Esophagus squamous epithelium (tissue), 5 donors: ENCODE data around the gene KLF3. TPM values are rescaled to one million over a fixed set of nuclear protein-coding genes. Genes with fewer than 3 reads are reported as not detected.

ENCODE experiments used
- DNase-seq: peaks from one replicate; lab custom pipeline; 2025; lab: John Stamatoyannopoulos, UW
- H3K27ac ChIP-seq, 4 donors: fragments of 200-600 bp; sonication (generic); one replicate each; pipeline ENCODE4 v1.5.1; 2016 to 2019; ENCODE audit warnings: mild to moderate bottlenecking in 1 of 4
- H3K27me3 ChIP-seq, 4 donors: fragments of 200-600 bp; sonication (generic); 1 replicate in 3 of 4; 2 replicates in 1 of 4; pipeline versions ENCODE4 v1.5.1 to v1.6.0; 2017 to 2021; ENCODE audit warnings: antibody characterized with exemption in 1 of 4
- H3K36me3 ChIP-seq, 3 donors: fragments of 200-600 bp; sonication (generic); one replicate each; pipeline ENCODE4 v1.5.1; 2016 to 2019
- H3K4me1 ChIP-seq, 3 donors: fragments of 200-600 bp; sonication (generic); one replicate each; pipeline ENCODE4 v1.5.1; 2017 to 2019
- H3K4me3 ChIP-seq, 4 donors: fragments of 200-600 bp; sonication (generic); 1 replicate in 3 of 4; 2 replicates in 1 of 4; pipeline ENCODE4 v1.5.1; 2016 to 2019; ENCODE audit warnings: mild to moderate bottlenecking in 2 of 4, moderate library complexity in 1 of 4
- H3K9me3 ChIP-seq, 3 donors: fragments of 200-600 bp; sonication (generic); one replicate each; pipeline ENCODE4 v1.5.1; 2016 to 2019
- POLR2A ChIP-seq, 4 donors: fragments of 450-650 bp; IDR thresholded peaks; one replicate each; pipeline ENCODE4 v1.6.1; 2017; ENCODE audit warnings: antibody characterized with exemption in 4 of 4, mild to moderate bottlenecking in 4 of 4, moderate library complexity in 3 of 4
- WGBS, 2 donors: methylation state at CpG; one replicate each; pipeline ENCODE4 v1.1.5; 2018; 5-methylcytosine and 5-hydroxymethylcytosine counted together
- intact Hi-C: fragments of 100-400 bp; cut with DNase I; formaldehyde crosslinking; loops from one replicate; pipeline ENCODE4 v1.15.0; 2022
- total RNA-seq, 4 donors: library from RNA; depleted of rRNA; stranded (reverse); fragments of >200 nt; gene quantifications; one replicate each; pipeline ENCODE4 v1.1.0, GENCODE V29; 2016
- TF ChIP-seq, protein P1 (sequence below), 6 experiments: fragments of 450-650 bp in 4 of 6; fragments of 200-600 bp in 2 of 6; sonication (generic) in 2 of 6; IDR thresholded peaks; one replicate each; pipeline ENCODE4 v1.5.1; 2016 to 2019; ENCODE audit warnings: antibody characterized with exemption in 6 of 6, mild to moderate bottlenecking in 4 of 6, moderate library complexity in 4 of 6
- donor health status: DM: yes; HTN: yes; CAD: no.

The KLF3 gene
- total RNA-seq, 4 donors from 2014 or later: 44.2 to 91.4 (median 82.7) TPM

DNA sequence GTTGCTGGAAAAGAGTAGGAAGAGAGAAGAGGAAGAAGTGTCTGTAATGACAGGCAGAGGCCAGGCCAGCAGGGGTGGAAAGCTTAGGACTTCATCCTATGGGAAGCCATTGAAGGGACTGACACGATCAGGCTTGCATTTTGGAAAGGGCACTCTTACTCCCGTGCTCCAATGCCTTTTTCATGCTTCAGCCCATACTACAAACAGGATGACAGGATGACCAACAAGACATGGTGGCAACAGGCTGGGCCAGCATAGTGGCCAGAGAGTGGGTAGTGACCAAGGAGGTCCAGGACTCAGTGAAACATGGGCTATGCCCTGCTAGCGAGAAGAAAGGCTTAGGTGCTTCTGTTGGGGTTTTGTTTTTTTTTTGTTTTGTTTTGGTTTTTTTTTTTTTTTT lies 2.6 kb upstream of the KLF3 start:
- no peak overlapping the region for H3K27ac ChIP-seq
- H3K9me3 ChIP-seq: no peaks in the 10 kb centered on the region
- no peaks in the 10 kb centered on the region for H3K36me3 ChIP-seq
- no peak overlapping the region for H3K4me3 ChIP-seq
- WGBS, 2 donors: 64 to 83% methylated on average over 3 of the region's 3 CpGs
- no peak for DNase-seq
- no peak for TF ChIP-seq POLR2A (IDR thresholded peaks at IDR 0.05)
- TF ChIP-seq, protein P1, sequence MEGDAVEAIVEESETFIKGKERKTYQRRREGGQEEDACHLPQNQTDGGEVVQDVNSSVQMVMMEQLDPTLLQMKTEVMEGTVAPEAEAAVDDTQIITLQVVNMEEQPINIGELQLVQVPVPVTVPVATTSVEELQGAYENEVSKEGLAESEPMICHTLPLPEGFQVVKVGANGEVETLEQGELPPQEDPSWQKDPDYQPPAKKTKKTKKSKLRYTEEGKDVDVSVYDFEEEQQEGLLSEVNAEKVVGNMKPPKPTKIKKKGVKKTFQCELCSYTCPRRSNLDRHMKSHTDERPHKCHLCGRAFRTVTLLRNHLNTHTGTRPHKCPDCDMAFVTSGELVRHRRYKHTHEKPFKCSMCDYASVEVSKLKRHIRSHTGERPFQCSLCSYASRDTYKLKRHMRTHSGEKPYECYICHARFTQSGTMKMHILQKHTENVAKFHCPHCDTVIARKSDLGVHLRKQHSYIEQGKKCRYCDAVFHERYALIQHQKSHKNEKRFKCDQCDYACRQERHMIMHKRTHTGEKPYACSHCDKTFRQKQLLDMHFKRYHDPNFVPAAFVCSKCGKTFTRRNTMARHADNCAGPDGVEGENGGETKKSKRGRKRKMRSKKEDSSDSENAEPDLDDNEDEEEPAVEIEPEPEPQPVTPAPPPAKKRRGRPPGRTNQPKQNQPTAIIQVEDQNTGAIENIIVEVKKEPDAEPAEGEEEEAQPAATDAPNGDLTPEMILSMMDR (IDR thresholded peaks at IDR 0.05): no peak
- no peaks in the 10 kb centered on the region for H3K27me3 ChIP-seq
- intact Hi-C loops: no loop called here
- peaks cover 8 to 30% (median 11%) of the 10 kb centered on the region in 3 donors for H3K4me1 ChIP-seq

DNA sequence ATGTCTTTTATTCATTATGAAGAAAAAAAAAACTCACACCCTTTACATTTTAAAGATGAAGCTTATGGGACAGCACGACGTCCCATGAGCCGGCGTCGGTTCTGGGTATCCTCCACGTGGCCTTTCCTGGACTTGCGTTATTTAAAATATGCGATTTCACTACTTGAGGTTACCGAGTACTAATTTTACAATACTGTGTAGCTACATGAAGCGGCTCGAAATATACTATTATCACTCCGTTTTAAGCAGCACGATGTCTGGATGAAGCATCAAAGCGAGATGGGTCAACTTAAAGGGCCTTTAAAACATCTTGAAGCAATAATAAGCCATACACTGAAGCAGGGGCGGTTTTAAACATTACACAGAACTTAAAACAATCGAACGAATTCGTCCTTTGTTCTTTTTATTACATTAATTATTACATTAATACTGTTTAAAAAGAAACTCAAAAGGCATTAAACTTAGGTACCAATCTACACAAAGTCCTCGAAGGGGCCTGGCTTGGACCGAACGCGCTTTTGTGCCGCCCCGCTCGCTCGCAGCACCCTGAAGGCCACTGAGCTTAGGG lies 1.4 kb upstream of the KLF3 start:
- Histone ChIP-seq H3K27me3 (no peaks in the 10 kb centered on the region), H3K9me3 (no peaks in the 10 kb centered on the region), H3K36me3 (no peaks in the 10 kb centered on the region), H3K27ac (peak overlapping the region; percentile 93 to 100 (median 99)), H3K4me3 (peak overlapping the region; percentile 44 to 95 (median 74)), H3K4me1 (peaks cover 10 to 43% (median 11%) of the 10 kb centered on the region in 3 donors)
- WGBS, 2 donors: 55 to 61% methylated on average over 23 to 26 of the region's 26 CpGs
- no peak for TF ChIP-seq POLR2A (IDR thresholded peaks at IDR 0.05)
- TF ChIP-seq, protein P1 (IDR thresholded peaks at IDR 0.05): no peak
- intact Hi-C loops: no loop called here
- DNase-seq: no peak

DNA sequence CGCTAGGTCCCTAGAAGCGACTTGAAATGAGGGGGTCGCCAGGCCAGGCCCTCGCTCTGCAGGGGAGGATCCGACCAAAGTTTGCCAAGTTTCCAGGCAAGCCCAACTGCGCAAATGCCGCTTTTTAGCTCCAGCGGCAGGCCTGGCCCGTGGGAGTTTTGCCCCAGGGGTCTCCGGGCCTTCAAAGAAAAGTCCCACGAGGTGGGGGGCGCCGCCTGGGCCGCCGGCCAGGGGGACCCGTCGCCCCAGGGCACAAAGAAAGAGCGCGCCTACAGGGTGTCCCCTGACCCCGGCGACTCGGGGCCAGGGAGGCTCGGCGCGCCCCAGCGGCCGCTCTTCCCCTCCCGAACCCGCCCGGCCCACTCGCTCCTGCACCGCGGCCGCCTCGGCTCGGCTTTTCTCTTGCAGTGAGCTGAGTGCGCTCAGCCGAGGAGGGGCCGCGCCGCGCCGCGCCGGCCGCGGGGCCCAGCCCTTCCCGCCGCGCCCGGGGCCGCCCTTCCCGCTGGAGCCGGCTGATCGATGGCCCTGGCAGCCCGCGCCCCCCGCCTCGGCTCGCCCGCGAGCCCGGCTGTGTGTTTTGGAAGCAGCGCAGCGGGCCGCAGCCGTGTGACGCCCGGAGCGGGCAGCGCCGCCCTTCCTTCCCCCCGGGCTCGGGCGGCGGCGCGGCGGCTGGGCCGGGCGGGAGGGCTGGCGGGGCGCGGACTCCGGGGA lies 754 bp upstream of the KLF3 start:
- Histone ChIP-seq H3K9me3 (no peaks in the 10 kb centered on the region), H3K27me3 (no peaks in the 10 kb centered on the region), H3K4me3 (peak overlapping the region; percentile 44 to 95 (median 74)), H3K27ac (peak overlapping the region; percentile 93 to 100 (median 99)), H3K4me1 (peaks cover 11 to 49% (median 15%) of the 10 kb centered on the region in 3 donors), H3K36me3 (no peaks in the 10 kb centered on the region)
- peak; percentile 50 for DNase-seq
- TF ChIP-seq, protein P1 (IDR thresholded peaks at IDR 0.05): no peak
- TF ChIP-seq POLR2A (IDR thresholded peaks at IDR 0.05): peak in 2 of 4 donors; percentile 56 to 80
- 35% methylated on average over 4 of the region's 85 CpGs; no CpG with 5 or more reads in 1 of the 2 donors for WGBS, 2 donors
- intact Hi-C loops: no loop called here

DNA sequence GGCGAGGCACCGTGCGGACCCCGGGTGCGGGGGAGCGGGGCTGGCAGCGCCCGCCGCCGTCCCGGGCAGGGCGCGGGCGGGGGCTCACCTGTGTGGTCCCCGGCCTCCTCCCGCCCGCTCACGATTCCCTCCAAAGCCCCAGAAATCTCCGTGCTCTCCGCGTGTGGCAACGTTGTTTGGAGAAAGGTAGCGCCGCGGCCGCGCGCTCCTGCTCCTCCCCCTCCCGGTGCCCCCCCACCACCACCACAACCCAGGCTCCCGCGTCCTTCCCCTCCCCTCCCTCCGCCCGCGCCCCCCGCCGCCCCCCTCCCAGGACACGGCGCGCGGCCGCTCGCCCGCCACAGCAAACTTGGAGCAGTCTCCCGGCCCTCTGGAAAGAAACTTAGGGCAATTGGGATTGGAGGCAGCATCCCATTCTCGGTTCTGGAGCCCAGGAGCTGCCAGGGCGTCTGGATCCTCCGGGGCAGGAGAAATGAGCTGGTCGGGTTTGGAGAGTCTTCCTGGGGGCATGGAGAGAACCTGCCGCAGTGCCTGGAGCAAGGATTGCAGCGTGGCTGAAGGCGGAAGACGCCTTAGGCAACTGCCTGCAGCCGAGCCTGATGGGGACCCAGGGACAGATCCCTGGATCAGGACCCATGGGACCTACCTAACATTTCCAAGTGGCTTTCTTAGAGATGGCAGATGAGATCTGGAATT lies 855 bp downstream of the KLF3 start:
- peaks cover 21 to 61% (median 28%) of the 10 kb centered on the region in 3 donors for H3K4me1 ChIP-seq
- intact Hi-C loops: no loop called here
- 0% methylated on average over 1 to 7 of the region's 53 CpGs for WGBS, 2 donors

More for the DNA sequence above, 855 bp downstream of the KLF3 start:
- no peak for DNase-seq
- Histone ChIP-seq H3K4me3 (peak overlapping the region; percentile 74 to 95 (median 94)), H3K27ac (peak overlapping the region; percentile 95 to 100 (median 99)), H3K36me3 (no peaks in the 10 kb centered on the region), H3K27me3 (no peaks in the 10 kb centered on the region), H3K9me3 (no peaks in the 10 kb centered on the region)
- TF ChIP-seq, protein P1 (IDR thresholded peaks at IDR 0.05): no peak
- TF ChIP-seq POLR2A (IDR thresholded peaks at IDR 0.05): peak in 1 of 4 donors; percentile 41
